HG02798 (cell line): ENCODE data around the gene IFFO2.
"Not testable (repeated sequence)": the region's sequence is repeated elsewhere in the genome, so short reads cannot be mapped to it uniquely, and the experiment has no call there.

ENCODE experiments used
- ATAC-seq: cut with Tn5 transposase; IDR thresholded peaks from one replicate; pipeline ENCODE4 v1.9.1; 2021; ENCODE audit warnings: mild to moderate bottlenecking; ENCODE audit not compliant: unreplicated experiment, poor library complexity

The IFFO2 gene

DNA sequence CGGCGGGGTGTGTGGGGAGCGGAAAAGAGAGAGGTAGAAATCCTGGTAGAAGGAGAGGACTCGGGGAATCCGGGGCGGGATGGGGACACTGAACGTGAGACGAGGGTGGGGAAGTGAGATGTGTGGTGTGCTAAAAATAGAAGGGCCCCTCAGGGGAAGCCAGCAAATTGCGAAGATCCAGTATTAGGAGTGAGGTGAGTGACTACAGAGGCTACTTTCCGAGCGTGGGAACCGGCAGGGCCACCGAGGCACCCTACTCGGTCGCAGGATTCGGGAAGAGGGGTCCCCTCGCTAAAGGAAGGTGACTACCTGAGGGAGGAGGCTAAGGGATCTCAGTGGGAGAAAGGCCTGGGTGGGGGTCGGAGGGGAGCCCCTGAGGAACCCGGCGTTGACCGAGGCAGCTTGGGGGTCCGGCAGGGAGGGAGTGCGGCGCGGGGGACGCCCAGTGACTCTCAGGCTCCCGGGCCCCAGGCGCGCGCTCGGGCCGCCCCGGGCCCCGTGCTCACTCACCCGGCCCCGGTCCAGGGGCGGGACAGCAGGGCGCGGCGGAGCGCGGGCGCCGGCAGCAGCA lies 54.4 kb downstream of the IFFO2 start:
- peak; percentile 1 for ATAC-seq

DNA sequence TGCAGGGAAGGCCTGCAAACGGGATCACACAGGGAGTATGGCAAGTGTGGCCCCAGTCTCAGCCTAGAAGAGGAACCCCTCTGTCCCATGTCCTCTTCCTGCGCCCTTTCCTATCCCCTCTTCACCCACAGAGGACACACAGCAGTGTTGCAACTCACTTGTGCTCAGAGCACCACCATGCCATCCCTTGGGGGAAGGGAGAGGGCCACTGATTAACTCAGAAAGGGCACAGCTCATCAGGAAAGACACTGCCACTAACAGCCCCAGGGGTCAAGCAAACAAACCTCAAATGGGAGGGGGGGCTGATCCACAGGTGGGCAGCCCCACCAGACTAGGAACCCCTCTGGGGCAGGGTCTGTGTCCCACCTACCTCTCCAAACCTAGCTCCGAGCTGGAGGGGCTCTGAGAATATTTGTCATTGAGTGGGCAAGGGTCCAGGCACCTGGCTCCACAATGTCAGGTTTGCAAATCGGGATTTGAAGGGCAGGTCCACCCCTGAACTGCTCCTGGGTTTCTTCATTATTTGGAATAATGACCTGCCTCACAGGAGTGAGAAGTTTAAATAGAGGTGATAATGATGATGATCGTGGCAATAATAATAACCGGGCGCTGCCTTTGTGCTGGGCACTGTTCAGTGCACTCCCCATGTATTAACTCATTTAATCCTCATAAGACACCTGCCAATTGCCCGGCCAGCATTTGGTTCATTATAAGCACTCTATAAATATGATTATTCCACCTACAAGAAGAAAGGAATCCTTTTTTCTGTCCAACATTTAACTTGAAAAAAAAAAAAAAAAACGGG lies 55.1 kb downstream of the IFFO2 start:
- no peak for ATAC-seq

DNA sequence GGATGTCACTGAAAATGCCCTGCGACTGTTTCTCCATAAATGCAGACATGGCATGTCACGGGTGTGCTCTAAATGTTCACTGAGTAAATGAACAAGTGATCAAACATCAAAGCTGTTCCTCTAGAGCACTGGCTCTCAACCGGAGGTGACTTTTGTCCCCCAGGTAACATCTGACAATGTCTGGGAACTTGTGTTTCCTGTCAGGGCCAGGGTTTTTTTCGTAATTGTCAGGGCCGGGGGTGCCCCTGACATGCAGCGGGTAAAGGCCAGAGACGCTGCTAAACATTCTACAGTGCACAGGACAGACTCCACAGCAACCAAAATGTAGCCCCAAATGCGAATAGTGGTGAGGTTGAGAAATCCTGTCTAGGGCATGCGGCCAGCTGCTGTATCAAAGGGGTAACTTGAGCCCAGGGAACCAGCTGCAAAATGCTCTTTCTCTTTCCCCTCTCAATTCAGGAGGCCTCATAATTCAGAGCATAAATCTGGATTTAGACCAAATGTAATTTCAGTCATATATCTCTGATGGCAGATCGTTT lies 56.1 kb downstream of the IFFO2 start:
- no peak for ATAC-seq

GRCh38 chr1:18899363-18900049 lies 57.0 kb downstream of the IFFO2 start:
- ATAC-seq: no peak

- no peak for ATAC-seq
Observed at GRCh38 chr1:18898567-18898966, 57.9 kb downstream of the IFFO2 start.

- no peak for ATAC-seq
Observed at GRCh38 chr1:18895317-18895716, 61.2 kb downstream of the IFFO2 start.

DNA sequence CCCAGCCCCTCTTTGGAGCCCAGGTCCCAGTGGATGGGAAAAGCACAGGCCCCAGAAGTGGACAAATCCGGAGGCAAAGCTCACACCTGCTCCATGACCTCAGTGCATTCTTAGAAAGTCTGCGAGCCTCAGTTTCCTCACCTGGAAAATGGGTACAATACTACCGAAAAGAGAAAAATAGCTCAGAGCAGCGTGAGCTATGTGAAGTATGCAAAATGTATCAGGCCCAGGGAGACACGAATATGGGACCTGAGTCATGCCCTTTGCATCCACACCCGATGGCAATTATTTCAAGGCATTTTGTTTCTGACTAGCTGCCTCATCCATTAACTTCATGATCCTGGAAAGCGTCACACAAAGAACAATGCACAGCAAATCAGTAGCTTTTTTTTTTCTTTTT lies 63.4 kb downstream of the IFFO2 start:
- ATAC-seq: no peak

DNA sequence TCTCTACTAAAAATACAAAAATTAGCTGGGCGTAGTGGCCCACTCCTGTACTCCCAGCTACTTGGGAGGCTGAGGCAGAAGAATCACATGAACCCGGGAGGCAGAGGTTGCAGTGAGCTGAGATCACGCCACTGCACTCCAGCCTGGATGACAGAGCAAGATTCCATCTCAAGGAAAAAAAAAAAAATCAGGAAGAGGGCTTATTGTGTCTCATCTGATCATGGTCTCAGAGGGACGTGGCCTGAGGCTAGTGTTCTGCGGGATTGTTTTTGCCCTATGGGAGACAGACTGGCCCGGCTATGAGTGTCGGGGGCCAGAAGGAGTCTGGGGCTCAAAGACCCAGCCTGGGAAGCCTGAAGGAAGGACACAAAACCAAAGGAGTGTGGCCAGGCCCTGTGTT lies 64.6 kb downstream of the IFFO2 start:
- ATAC-seq: not testable (repeated sequence)

DNA sequence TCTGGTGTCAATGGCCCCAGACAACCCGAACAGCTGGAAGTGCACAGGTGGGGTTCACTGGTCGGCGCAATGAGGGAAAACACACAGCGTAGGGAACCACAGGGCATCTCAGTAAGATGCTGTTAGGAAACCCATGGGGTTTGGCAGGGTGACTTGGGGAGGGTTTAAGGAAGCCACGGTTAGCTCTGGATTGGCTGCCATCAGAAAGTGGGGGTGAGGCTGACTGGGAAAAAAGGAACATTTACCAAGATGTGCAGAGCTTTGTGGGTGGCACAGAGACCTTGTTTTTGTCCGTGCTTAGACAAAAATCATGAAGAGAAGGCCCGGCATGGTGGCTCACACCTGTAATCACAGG lies 65.1 kb downstream of the IFFO2 start:
- no peak for ATAC-seq

DNA sequence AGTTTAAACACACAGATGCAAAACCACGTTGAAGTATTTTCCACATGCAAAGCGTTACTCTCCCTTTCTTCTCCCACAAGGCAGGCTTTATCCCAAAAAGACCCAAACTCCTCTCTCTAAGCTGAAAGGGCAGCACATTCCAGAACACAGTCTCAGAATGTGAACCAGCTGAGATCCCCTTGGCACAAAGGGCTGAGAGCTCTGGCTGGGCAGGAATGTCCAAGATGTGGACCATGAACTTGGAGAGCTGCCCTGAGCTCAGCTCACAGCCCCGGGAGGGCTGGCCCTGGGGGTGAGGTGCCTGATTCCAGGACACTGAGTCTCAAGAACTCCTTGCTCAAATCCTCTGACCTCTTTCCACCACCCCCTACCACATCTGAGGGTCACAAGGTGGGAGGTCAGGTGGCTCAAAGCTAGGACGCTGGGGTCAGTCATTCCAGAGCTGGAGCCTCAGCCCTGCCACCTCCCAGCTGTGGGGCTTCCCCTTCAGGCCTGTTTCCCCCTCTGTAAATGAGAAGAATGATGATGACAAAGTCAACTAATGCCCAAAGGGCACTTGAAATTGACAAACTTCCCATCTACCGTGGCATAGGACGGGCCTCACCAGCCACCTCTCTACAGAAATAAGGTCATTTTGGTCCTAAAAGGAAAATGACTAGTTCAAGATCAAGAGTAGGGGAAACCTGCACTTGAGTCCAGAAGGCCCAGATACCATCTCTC lies 65.6 kb downstream of the IFFO2 start:
- ATAC-seq: no peak

- ATAC-seq: no peak
Observed at GRCh38 chr1:18886003-18886335, 70.5 kb downstream of the IFFO2 start.

GRCh38 chr1:18885311-18886002 lies 71.0 kb downstream of the IFFO2 start:
- no peak for ATAC-seq

- no peak for ATAC-seq
Observed at GRCh38 chr1:18884727-18885126, 71.7 kb downstream of the IFFO2 start.

GRCh38 chr1:18884419-18884717 lies 72.1 kb downstream of the IFFO2 start:
- no peak for ATAC-seq

GRCh38 chr1:18883636-18884418 lies 72.6 kb downstream of the IFFO2 start:
- no peak for ATAC-seq

DNA sequence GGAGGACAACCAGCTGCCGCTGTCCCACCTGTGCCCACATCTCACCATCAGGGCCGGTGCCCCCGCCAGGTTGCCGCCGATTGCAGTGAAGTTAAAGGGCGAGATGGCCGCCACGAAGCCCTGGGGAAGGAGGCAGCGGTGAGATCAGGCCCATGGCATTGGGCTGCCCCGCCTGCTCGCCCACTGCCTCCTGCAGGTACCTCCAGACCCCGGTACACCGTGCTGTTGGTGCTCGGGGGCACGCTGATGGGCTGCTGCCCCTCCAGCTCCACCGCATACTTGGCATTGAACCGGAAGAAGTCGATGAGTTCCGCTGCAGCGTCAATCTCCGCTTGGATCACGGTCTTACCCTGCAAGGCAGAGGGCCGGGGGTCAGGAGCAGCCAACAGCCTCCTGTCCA lies 73.4 kb downstream of the IFFO2 start:
- no peak for ATAC-seq

GRCh38 chr1:18882486-18882885 lies 74.0 kb downstream of the IFFO2 start:
- no peak for ATAC-seq

GRCh38 chr1:18881642-18882431 lies 74.6 kb downstream of the IFFO2 start:
- ATAC-seq: no peak

- ATAC-seq: no peak
Observed at GRCh38 chr1:18881164-18881563, 75.3 kb downstream of the IFFO2 start.
